Kidney tubule cell (primary cell): ENCODE results near the gene CAMK4.
A peak's percentile ranks its signal among the peaks of the same experiment; 100 is the strongest.

ENCODE experiments used
- DNase-seq: peaks from one replicate; pipeline ENCODE4 v3.0.0-alpha.2; 2018; ENCODE audit warnings: low spot score

CAMK4 gene

GRCh38 chr5:111493031-111493430, 268.8 kb downstream of the CAMK4 start:
- DNase-seq = no peak

GRCh38 chr5:111494355-111494999, 270.3 kb downstream of the CAMK4 start:
- DNase-seq = no peak

DNA sequence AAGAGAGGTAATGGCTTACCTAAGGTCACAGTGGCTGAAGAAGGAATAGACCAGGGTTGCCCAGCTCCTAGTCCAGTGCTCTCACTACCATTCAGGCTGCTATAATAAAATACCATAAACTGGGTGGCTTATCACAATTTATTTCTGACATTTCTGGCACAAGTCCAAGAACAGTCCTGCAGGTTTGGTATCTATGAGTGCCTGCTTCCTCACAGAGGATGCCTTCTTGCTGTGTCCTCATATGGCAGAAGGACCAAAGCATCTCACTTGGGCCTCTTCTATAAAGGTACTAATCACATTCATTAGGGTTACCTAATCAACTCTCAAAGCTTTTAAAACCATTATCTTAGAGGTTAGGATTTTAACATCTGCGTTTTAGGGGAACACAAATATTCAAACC, 271.0 kb downstream of the CAMK4 start:
- DNase-seq = no peak

DNA sequence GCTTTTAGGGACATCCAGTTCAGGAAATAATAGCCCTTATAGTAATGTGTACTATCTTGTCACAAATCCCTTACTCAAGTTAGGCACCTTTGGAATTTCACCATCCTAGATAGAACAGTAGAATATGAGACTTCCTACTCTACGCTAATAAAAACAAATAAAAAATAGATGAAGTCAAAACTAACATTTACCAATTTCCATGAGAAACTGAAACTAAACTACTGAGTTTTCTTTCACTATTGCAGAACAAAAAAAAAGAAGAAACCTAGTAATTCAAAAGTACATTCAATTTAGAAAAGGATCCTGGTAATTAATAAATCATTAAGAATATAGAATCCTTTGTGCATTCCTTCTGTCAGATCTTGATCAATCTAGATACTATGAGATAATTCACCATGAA, 274.2 kb downstream of the CAMK4 start:
- no peak for DNase-seq

DNA sequence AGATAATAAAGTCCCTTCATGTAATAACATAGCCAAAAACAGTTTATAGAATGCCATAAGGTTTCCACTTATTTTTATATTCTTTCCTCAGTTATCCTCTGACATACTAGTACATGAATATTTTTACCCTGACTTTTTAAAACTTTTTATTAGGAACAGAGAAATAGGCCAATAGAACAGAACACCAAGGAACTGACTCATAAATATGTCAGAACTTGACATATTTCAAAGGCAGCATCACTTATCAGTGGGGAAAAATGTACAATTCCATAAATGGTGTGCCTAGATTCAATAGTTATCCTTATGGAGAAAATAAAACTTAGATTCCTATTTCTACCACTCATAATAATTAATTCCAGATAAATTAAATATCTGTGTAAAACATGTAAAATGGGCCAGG, 278.8 kb downstream of the CAMK4 start:
- DNase-seq = no peak

DNA sequence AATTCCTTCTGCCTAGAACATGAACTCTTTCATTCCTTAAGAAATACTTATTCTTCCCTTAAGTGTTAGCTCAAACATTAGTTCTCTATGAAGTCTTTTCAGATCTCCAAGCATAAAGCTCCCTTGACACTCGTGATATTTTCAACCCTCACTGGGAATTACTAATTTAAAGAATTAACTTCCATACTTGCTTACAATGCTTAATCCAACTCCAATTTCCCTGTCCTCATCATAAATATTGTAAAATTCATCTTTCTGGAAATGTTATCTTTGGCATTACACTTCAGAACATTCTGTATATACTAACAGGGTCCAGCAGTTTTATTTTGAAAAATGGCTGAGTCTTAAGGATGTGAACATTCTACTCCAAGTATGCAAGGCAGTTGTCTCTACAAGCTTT, 280.9 kb downstream of the CAMK4 start:
- no peak for DNase-seq

DNA sequence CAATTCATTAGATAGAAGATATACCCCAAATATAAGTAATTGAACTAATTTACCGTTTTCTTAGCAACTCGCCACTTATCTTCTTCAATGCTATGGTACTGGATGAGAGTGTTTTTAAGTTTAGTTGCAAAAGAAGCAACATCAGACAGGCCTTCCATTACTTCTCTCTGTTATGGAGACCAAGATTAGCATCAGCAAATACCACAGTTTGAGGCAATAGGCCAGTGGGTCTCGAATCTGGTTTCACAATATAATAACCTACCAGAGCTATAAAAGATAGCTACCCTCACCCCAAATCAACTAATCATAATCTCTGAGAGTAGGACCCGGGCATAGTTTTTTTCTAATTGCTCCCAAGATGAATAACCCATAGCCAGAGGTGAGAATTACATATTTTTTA, 283.1 kb downstream of the CAMK4 start:
- DNase-seq = no peak

GRCh38 chr5:111509119-111509518, 284.9 kb downstream of the CAMK4 start:
- DNase-seq = no peak

DNA sequence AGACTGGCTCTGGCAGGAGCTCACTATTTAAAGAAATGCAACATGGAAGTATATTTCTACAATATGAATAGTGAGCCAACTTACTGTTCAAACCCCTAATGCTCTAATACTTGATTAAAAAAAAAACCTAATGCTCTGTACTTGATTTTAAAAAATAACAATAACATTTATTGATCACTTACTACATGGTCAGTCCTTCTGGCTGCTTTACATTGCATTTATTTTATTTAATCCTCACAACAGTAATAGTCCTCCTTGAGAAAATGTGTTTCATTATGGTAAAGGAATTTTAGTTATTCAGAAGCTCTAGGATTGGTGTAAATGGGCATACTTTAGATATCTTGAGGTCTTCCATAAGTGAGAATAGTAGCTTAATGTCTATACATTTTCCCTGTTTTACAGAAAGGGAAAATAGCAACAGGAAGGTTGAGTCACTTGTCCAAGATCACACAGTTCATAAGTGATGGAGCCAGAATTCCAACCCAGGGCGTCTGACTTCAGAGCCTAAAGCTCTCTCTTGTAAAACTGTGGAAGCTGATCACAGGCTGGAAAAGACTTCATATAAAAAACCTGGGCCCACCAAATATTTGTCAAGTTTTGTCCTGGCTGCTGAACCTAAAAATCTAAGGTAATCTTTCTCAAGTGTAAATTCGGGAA, 287.1 kb downstream of the CAMK4 start:
- DNase-seq = peak; percentile 34

GRCh38 chr5:111511831-111512374, 287.7 kb downstream of the CAMK4 start:
- DNase-seq = no peak

DNA sequence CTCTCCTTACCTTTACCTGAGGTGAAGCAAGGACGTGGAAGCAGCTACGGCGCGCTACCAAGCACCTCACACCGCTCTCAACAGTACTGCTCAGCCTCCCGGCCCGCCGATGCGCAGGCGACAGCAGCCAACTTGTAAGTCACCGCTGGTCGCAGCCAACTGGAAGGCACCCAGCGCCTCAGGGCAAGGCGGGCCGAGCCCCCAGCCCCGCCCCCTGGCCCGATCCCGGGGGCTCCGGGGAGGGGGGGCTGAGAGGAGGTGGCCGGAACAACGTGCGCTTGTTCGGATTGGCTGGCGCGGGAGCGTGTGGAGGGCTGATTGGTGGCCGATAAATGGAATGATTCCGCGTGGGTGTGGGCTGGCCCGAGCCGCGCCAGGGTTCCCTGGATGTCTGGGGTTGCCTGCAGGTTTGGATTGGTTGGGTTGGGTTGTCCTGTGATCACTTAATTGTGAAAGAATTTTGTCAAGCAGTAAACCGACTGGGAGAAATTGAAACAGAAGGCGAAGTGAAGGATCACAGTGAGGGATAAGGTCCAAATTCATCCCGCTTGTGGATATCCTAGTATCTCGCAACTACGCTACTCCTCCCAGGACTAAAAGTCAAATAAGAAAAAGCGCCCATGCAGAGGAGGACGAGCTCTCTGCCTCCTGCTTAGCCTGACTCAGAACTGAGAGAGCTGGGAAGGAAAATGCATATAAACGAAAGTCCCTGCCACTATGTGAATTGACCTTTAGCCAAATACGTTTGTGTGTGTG, 288.4 kb downstream of the CAMK4 start, which contains the start of gene STARD4:
TSS of gene STARD4 (minus strand) at position 161 of the 756 bp plus-strand sequence. CDS start 5,102 bp downstream, outside the sequence.
- DNase-seq = peak; percentile 97

DNA sequence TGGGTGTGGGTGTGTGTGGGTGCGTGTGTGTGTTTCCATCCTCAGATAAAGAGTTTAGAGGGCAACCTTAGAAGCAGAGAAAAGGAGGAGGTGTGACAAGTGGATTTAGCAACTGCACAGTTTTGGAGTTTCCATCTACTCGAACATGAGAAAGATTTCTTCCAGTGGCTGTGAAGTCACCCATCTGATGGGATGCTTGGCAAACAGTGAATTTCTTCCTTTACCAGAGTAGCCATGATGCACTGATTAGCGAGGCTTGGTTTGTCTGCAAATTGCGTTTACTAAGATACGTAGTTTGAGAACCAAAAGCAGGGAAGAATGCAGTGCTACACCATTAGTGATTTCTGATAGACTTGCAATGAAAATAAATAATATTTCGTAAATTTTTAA, 288.9 kb downstream of the CAMK4 start:
- DNase-seq = no peak

GRCh38 chr5:111514087-111514486, 289.9 kb downstream of the CAMK4 start:
- DNase-seq = no peak

- DNase-seq = no peak
Observed at GRCh38 chr5:111517853-111518501, 293.8 kb downstream of the CAMK4 start.

DNA sequence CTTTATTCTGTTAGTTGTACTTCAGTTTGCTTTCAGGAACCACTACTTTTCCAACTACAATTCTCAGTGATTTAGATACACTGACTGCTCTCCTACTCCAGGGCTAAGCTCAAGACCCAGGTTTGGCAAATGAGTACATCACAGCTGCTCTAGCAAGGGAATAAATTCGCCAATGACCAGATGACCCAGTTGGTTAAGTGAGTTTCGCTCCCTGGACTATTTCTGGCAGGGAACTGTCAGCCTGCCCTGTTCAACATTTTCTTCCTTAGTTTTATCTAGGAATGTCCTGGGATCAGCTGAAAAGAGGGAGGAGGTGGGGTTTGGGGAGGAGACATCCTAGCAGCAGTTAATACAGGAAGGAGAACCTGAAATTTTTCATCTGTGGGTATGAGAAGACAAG, 294.6 kb downstream of the CAMK4 start:
- no peak for DNase-seq

DNA sequence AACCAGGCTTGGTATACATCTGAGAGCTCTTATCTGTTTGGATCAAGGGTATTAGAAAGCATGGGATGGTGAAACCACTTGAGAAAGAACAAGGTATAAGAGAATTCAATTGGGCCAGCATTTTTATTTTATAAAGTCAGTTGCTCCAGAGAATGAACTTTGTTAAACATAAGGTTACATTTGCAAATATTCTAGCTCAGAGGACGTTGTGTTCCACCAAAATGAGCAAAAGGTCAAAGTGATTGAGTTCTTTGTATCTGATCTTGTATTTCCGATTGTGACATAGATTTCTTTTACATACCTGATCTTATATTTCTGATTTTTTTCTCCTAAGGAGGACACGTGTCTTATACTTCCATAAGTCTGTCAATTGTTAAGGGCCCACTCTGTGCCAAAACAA, 296.7 kb downstream of the CAMK4 start:
- DNase-seq = no peak

- no peak for DNase-seq
Observed at GRCh38 chr5:111528056-111528455, 303.9 kb downstream of the CAMK4 start.

GRCh38 chr5:111530298-111530740, 306.1 kb downstream of the CAMK4 start:
- DNase-seq = peak; percentile 93

- no peak for DNase-seq
Observed at GRCh38 chr5:111532886-111533582, 308.9 kb downstream of the CAMK4 start.

DNA sequence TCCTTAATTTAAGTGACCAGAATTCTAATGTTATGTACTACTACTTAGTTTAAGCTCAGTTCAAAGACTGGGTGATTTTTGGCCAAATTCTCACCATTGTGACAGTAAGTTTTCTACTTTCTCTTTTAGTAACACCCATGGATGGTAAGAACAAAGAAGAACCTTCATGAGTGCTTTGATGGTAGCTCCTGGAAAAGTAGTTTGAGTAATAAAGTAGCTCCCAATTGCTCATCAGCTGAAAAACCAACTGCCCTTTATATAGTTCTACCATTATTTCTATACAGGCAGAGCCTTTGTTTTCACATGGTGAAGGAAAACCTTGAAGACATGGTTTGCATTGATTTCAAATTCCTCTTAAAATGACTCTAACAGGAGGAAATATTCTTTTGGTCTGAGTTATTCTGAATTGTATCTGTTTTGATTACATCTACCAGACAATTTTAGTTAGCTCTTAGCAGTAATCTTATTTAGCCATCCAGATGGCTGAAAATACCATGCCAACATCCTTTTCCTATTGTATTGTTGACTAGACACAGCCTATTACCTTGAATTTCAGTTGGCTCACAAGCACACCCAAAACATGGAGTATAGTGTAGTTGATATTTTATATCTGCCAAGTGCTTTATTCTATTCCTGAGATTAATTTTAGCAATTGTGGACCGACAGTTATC, 311.8 kb downstream of the CAMK4 start:
- no peak for DNase-seq
